BE2C (cell line): ENCODE measurements around the gene EML6.

ENCODE experiments used
- DNase-seq: peaks from one replicate; pipeline ENCODE4 v3.0.0-alpha.2; 2020
- H3K27me3 ChIP-seq: fragments of 250-450 bp; sonication (Bioruptor Pico); 2 replicates; pipeline ENCODE4 v1.5.1; 2020; ENCODE audit warnings: mild to moderate bottlenecking
- H3K36me3 ChIP-seq: fragments of 250-450 bp; sonication (Bioruptor Pico); 2 replicates; pipeline ENCODE4 v1.5.1; 2020; ENCODE audit warnings: mild to moderate bottlenecking
- H3K4me1 ChIP-seq: fragments of 250-450 bp; sonication (Bioruptor Pico); 2 replicates; pipeline ENCODE4 v1.5.1; 2020
- H3K4me3 ChIP-seq: 2 replicates; pipeline ENCODE4 v1.5.1; 2011; ENCODE audit warnings: low read depth, low read length
- H3K9me3 ChIP-seq: fragments of 250-450 bp; sonication (Bioruptor Pico); 2 replicates; pipeline ENCODE4 v1.5.1; 2020
- CTCF ChIP-seq: IDR thresholded peaks from 2 replicates; pipeline ENCODE4 v1.5.1; 2012; ENCODE audit warnings: mild to moderate bottlenecking, low read depth, low read length

EML6 gene

GRCh38 chr2:54954158-54954557 lies 230.7 kb downstream of the EML6 start:
- no peak for TF ChIP-seq CTCF
- DNase-seq, result no peak
- Histone ChIP-seq H3K4me3 (no peak overlapping the region), H3K36me3 (no peaks in the 10 kb centered on the region; the same call in none of the 2 replicates), H3K4me1 (no peaks in the 10 kb centered on the region), H3K9me3 (no peaks in the 10 kb centered on the region), H3K27me3 (no peaks in the 10 kb centered on the region)

GRCh38 chr2:54954705-54955357 lies 231.4 kb downstream of the EML6 start:
- no peaks in the 10 kb centered on the region for H3K9me3 ChIP-seq
- no peaks in the 10 kb centered on the region for H3K27me3 ChIP-seq
- no peaks in the 10 kb centered on the region; the same call in none of the 2 replicates for H3K36me3 ChIP-seq
- TF ChIP-seq CTCF, result no peak
- DNase-seq, result no peak
- H3K4me3 ChIP-seq, result no peak overlapping the region
- no peaks in the 10 kb centered on the region for H3K4me1 ChIP-seq

- no peak for DNase-seq
- Histone ChIP-seq H3K4me1 (no peaks in the 10 kb centered on the region), H3K36me3 (peaks cover 3% of the 10 kb centered on the region), H3K27me3 (no peaks in the 10 kb centered on the region), H3K9me3 (no peaks in the 10 kb centered on the region), H3K4me3 (no peak overlapping the region)
- TF ChIP-seq CTCF, result no peak
Observed at GRCh38 chr2:54955358-54956110, 232.1 kb downstream of the EML6 start.

- Histone ChIP-seq H3K4me3 (no peak overlapping the region), H3K27me3 (no peaks in the 10 kb centered on the region), H3K4me1 (no peaks in the 10 kb centered on the region), H3K9me3 (no peaks in the 10 kb centered on the region), H3K36me3 (peaks cover 3% of the 10 kb centered on the region)
- TF ChIP-seq CTCF, result no peak
- DNase-seq, result no peak
Observed at GRCh38 chr2:54956111-54956627, 232.7 kb downstream of the EML6 start.

GRCh38 chr2:54957321-54957999 lies 234.0 kb downstream of the EML6 start:
- TF ChIP-seq CTCF, result no peak
- no peaks in the 10 kb centered on the region for H3K27me3 ChIP-seq
- peaks cover 3% of the 10 kb centered on the region for H3K36me3 ChIP-seq
- no peaks in the 10 kb centered on the region for H3K4me1 ChIP-seq
- H3K9me3 ChIP-seq, result no peaks in the 10 kb centered on the region
- peak; percentile 13 for DNase-seq
- no peak overlapping the region for H3K4me3 ChIP-seq
